Measurements from ENCODE around the gene CKAP4. TPM values are rescaled to one million over a fixed set of nuclear protein-coding genes. Genes with fewer than 3 reads are reported as not detected.

Gene CKAP4
- total RNA-seq, 1 experiment from 2014 or later, result 62.4 TPM

DNA sequence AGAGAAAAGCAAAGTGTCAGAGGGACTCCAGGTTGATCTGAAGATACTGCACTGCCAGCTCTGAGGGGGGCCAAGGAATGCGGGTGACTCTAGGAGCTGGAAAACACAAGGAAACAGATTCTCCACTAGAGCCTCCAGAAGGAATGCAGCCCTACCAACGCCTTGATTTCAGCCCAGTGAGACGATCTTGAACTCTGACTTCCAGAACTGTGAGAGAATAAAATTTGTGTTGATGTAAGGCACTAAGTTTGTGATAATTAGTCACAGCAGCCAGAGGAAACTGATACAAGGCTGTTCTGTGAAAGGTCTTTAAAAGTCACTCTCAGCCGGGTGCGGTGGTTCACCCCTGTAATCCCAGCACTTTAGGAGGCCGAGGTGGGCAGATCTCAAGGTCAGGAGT, 34.2 kb downstream of the CKAP4 start:
- no peak overlapping the region for H4K91ac ChIP-seq (ENCODE audit: insufficient read length, low read depth, low read length)
- no peak overlapping the region for H2BK5ac ChIP-seq (ENCODE audit: insufficient read length, low read length)
- no peak overlapping the region for H2BK15ac ChIP-seq (ENCODE audit: low read depth, low read length)
- H2BK12ac ChIP-seq (ENCODE audit: insufficient read length, low read depth, low read length), result no peak overlapping the region
- H3K23me2 ChIP-seq (ENCODE audit: insufficient read length, low read depth, low read length, poor library complexity, severe bottlenecking), result no peaks in the 10 kb centered on the region
- H4K8ac ChIP-seq (replicated peaks; ENCODE audit: insufficient read length, low read depth, low read length), result no peak overlapping the region
- Mint-ChIP-seq H3K4me1 (no peaks in the 10 kb centered on the region), H3K27ac (no peak overlapping the region), H3K36me3 (ENCODE audit: insufficient read depth in 1 of 3, low read depth in 3 of 3) (peaks cover 3 to 12% (median 6%) of the 10 kb centered on the region in 3 experiments; a peak in 5 of 7 replicates), H3K27me3 (ENCODE audit: low read depth) (peaks cover 18% of the 10 kb centered on the region), H3K4me3 (no peak overlapping the region), H3K9me3 (peaks cover 15 to 16% of the 10 kb centered on the region in 2 experiments)
- H3K14ac ChIP-seq (ENCODE audit: insufficient read depth, low read length), result no peak overlapping the region
- no peak overlapping the region for H3K9ac ChIP-seq (ENCODE audit: extremely low read depth, insufficient read length, low read length)
- no peak overlapping the region for H2AFZ ChIP-seq (ENCODE audit: low read length)
- H4K20me1 ChIP-seq (ENCODE audit: control insufficient read depth, insufficient read depth, insufficient read length), result no peaks in the 10 kb centered on the region
- TF ChIP-seq, protein P1, sequence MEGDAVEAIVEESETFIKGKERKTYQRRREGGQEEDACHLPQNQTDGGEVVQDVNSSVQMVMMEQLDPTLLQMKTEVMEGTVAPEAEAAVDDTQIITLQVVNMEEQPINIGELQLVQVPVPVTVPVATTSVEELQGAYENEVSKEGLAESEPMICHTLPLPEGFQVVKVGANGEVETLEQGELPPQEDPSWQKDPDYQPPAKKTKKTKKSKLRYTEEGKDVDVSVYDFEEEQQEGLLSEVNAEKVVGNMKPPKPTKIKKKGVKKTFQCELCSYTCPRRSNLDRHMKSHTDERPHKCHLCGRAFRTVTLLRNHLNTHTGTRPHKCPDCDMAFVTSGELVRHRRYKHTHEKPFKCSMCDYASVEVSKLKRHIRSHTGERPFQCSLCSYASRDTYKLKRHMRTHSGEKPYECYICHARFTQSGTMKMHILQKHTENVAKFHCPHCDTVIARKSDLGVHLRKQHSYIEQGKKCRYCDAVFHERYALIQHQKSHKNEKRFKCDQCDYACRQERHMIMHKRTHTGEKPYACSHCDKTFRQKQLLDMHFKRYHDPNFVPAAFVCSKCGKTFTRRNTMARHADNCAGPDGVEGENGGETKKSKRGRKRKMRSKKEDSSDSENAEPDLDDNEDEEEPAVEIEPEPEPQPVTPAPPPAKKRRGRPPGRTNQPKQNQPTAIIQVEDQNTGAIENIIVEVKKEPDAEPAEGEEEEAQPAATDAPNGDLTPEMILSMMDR (conservative IDR thresholded peaks at IDR 0.05), result no peak
- whole genome bisulfite sequencing (ENCODE audit: extremely low coverage, insufficient read length, low lambda C conversion rate), result no CpG with 5 or more reads among the region's 6 CpGs
- H2BK120ac ChIP-seq (ENCODE audit: low read depth, low read length, poor library complexity, severe bottlenecking), result no peak overlapping the region
- no peak overlapping the region for H3K56ac ChIP-seq (ENCODE audit: insufficient read length, low read depth, low read length)
- H3K4me2 ChIP-seq (ENCODE audit: insufficient read depth, insufficient read length, low read length), result no peak overlapping the region
- H3K79me2 ChIP-seq (ENCODE audit: insufficient read depth, low read length), result no peaks in the 10 kb centered on the region
- no peak overlapping the region for H4K5ac ChIP-seq (ENCODE audit: insufficient read length, low read depth, low read length)
- H3K4me1 ChIP-seq (ENCODE audit: insufficient read depth, low read length), result no peaks in the 10 kb centered on the region
- no peak overlapping the region for H3T11ph ChIP-seq (ENCODE audit: low read length)
- H3K27ac ChIP-seq (ENCODE audit: insufficient read length, low read depth, low read length), result no peak overlapping the region
- no peak overlapping the region for H3K4ac ChIP-seq (ENCODE audit: low read depth, low read length)
- no peak for DNase-seq
- no peaks in the 10 kb centered on the region for H3K27me3 ChIP-seq (ENCODE audit: insufficient read depth, low read length)
- H3K18ac ChIP-seq (ENCODE audit: insufficient read length, low read depth, low read length), result no peak overlapping the region
- no peak overlapping the region for H2AK5ac ChIP-seq (ENCODE audit: insufficient read length, low read length)
- H3K9me3 ChIP-seq (ENCODE audit: control insufficient read depth, low read depth, low read length), result no peaks in the 10 kb centered on the region
- H2BK20ac ChIP-seq (ENCODE audit: low read depth, low read length, poor library complexity, severe bottlenecking), result no peak overlapping the region
- no peak overlapping the region for H3K23ac ChIP-seq (ENCODE audit: insufficient read length, low read depth, low read length)
- no peaks in the 10 kb centered on the region for H3K79me1 ChIP-seq (ENCODE audit: insufficient read depth, low read depth, low read length, poor library complexity, severe bottlenecking)

Data from H9 (cell line).